Thyroid gland (tissue), 4 donors: ENCODE data around the gene RREB1.

Source experiments
- POLR2A ChIP-seq, 2 donors: fragments of 450-650 bp; IDR thresholded peaks; one replicate each; pipeline ENCODE4 v1.6.1; 2017; ENCODE audit warnings: antibody characterized with exemption in 2 of 2, mild to moderate bottlenecking in 2 of 2, moderate library complexity in 1 of 2
- TF ChIP-seq, protein P1 (sequence below), 6 experiments: fragments of 200-600 bp in 3 of 6; fragments of 450-650 bp in 3 of 6; sonication (generic) in 3 of 6; IDR thresholded peaks; one replicate each; pipeline ENCODE4 v1.5.1; 2016 to 2019; ENCODE audit warnings: antibody characterized with exemption in 6 of 6, mild to moderate bottlenecking in 2 of 6, inconsistent platforms in 1 of 6, moderate library complexity in 1 of 6

GRCh38 chr6:7156643-7157278, 49.0 kb downstream of the RREB1 start:
- TF ChIP-seq, protein P1, sequence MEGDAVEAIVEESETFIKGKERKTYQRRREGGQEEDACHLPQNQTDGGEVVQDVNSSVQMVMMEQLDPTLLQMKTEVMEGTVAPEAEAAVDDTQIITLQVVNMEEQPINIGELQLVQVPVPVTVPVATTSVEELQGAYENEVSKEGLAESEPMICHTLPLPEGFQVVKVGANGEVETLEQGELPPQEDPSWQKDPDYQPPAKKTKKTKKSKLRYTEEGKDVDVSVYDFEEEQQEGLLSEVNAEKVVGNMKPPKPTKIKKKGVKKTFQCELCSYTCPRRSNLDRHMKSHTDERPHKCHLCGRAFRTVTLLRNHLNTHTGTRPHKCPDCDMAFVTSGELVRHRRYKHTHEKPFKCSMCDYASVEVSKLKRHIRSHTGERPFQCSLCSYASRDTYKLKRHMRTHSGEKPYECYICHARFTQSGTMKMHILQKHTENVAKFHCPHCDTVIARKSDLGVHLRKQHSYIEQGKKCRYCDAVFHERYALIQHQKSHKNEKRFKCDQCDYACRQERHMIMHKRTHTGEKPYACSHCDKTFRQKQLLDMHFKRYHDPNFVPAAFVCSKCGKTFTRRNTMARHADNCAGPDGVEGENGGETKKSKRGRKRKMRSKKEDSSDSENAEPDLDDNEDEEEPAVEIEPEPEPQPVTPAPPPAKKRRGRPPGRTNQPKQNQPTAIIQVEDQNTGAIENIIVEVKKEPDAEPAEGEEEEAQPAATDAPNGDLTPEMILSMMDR (IDR thresholded peaks at IDR 0.05), result no peak
- TF ChIP-seq POLR2A (IDR thresholded peaks at IDR 0.05), result peak in 1 of 2 donors; percentile 60
